Tibial nerve (tissue), 3 donors: ENCODE results near the gene RAPSN.

Experiments
- CTCF ChIP-seq, 5 experiments: fragments of 200-600 bp in 3 of 5; fragments of 450-650 bp in 2 of 5; sonication (generic) in 3 of 5; IDR thresholded peaks; one replicate each; pipeline ENCODE4 v1.5.1; 2016 to 2019; ENCODE audit warnings: antibody characterized with exemption in 5 of 5, mild to moderate bottlenecking in 3 of 5, moderate library complexity in 2 of 5
- POLR2A ChIP-seq, 2 donors: fragments of 450-650 bp; IDR thresholded peaks; one replicate each; pipeline ENCODE4 v1.6.1; 2017; ENCODE audit warnings: antibody characterized with exemption in 2 of 2, mild to moderate bottlenecking in 2 of 2, moderate library complexity in 2 of 2

- no peak for TF ChIP-seq CTCF (IDR thresholded peaks at IDR 0.05)
- TF ChIP-seq POLR2A (IDR thresholded peaks at IDR 0.05): no peak
These were observed 39.2 kb upstream of the RAPSN start for GRCh38 chr11:47488111-47488510.
